ENCODE data around the gene LIPN.

GRCh38 chr10:88756660-88757059, 3.2 kb upstream of the LIPN start:
- TF ChIP-seq CTCF (IDR thresholded peaks at IDR 0.05) (no peak), POLR2A (IDR thresholded peaks at IDR 0.05) (no peak)

Measured in right lobe of liver (tissue), 4 donors.